K562 (cell line): Measurements from ENCODE around the gene RUNDC3A. TPM values are rescaled to one million over a fixed set of nuclear protein-coding genes. Genes with fewer than 3 reads are reported as not detected.
A peak's percentile ranks its signal among the peaks of the same experiment; 100 is the strongest.

Source experiments
- CXXC5 ChIP-seq: fragments of 250-450 bp; sonication (Bioruptor Pico); IDR thresholded peaks from 2 replicates; pipeline ENCODE4 v1.8.0; 2022; ENCODE audit warnings: inconsistent platforms, mild to moderate bottlenecking, moderate library complexity
- DIDO1 ChIP-seq: fragments of 450-650 bp; IDR thresholded peaks from 2 replicates; pipeline ENCODE4 v1.6.1; 2016; ENCODE audit warnings: low read depth, missing biosample characterization, missing genetic modification characterization
- E2F5 ChIP-seq: sonication (generic); formaldehyde crosslinking; IDR thresholded peaks from 2 replicates; pipeline ENCODE4 v1.8.0; 2022; ENCODE audit warnings: mild to moderate bottlenecking, missing genetic modification reagents
- ETS1 ChIP-seq: conservative IDR thresholded peaks from 2 replicates; pipeline ENCODE4 v1.6.1; 2011; ENCODE audit warnings: low read depth, mild to moderate bottlenecking, low read length; ENCODE audit not compliant: control insufficient read depth
- GMEB1 ChIP-seq: fragments of 250-450 bp; sonication (Bioruptor Pico); IDR thresholded peaks from 2 replicates; pipeline ENCODE4 v1.4.0; 2020; ENCODE audit warnings: mild to moderate bottlenecking
- GTF2B ChIP-seq: IDR thresholded peaks from 2 replicates; pipeline ENCODE4 v1.6.1; 2011; ENCODE audit not compliant: insufficient read length; ENCODE audit errors: extremely low read depth
- IRF2 ChIP-seq: sonication (generic); formaldehyde crosslinking; IDR thresholded peaks from 2 replicates; pipeline ENCODE4 v1.8.1; 2022; ENCODE audit warnings: mild to moderate bottlenecking, missing genetic modification reagents
- MTF1 ChIP-seq: fragments of 250-450 bp; sonication (Bioruptor Pico); IDR thresholded peaks from 2 replicates; pipeline ENCODE4 v1.9.0; 2021; ENCODE audit warnings: moderate library complexity, mild to moderate bottlenecking, inconsistent platforms, borderline replicate concordance
- PHF8 ChIP-seq: fragments of 200-600 bp; sonication (generic); IDR thresholded peaks from 2 replicates; pipeline ENCODE4 v1.6.1; 2012; ENCODE audit warnings: mixed run types, mild to moderate bottlenecking, inconsistent platforms, low read length, moderate library complexity, borderline replicate concordance
- RBFOX2 ChIP-seq: fragments of 200-400 bp; formaldehyde crosslinking; IDR thresholded peaks from 2 replicates; pipeline ENCODE4 v1.6.1; 2017; ENCODE audit warnings: low read depth, mild to moderate bottlenecking, low read length, moderate library complexity
- RBM22 ChIP-seq: fragments of 200-400 bp; formaldehyde crosslinking; IDR thresholded peaks from 2 replicates; pipeline ENCODE4 v1.6.1; 2018; ENCODE audit warnings: low read length, low read depth; ENCODE audit not compliant: poor library complexity, severe bottlenecking
- SMARCA5 ChIP-seq: fragments of 450-650 bp; IDR thresholded peaks from 2 replicates; pipeline ENCODE4 v1.6.1; 2016
- TCF7L2 ChIP-seq: fragments of 150-350 bp; IDR thresholded peaks from 2 replicates; pipeline ENCODE4 v1.6.1; 2016; ENCODE audit warnings: low read depth, mild to moderate bottlenecking, low read length, moderate library complexity
- WHSC1 ChIP-seq: IDR thresholded peaks from one replicate; pipeline ENCODE4 v1.6.1; 2012; ENCODE audit warnings: low read length, control low read depth, inconsistent platforms
- ZNF23 ChIP-seq: fragments of 250-450 bp; sonication (Bioruptor Pico); IDR thresholded peaks from 2 replicates; pipeline ENCODE4 v1.4.0; 2020; ENCODE audit warnings: mild to moderate bottlenecking
- ZNF395 ChIP-seq: fragments of 200-800 bp; sonication (Bioruptor generic); IDR thresholded peaks from 2 replicates; pipeline ENCODE4 v1.6.1; 2017; ENCODE audit warnings: missing genetic modification characterization, missing compliant biosample characterization
- ZNF592 ChIP-seq: fragments of 450-650 bp; IDR thresholded peaks from 2 replicates; pipeline ENCODE4 v1.6.1; 2017; ENCODE audit warnings: antibody characterized with exemption, mild to moderate bottlenecking
- ZNF778 ChIP-seq: fragments of 450-650 bp; formaldehyde crosslinking; IDR thresholded peaks from 2 replicates; pipeline ENCODE4 v1.4.0; 2020; ENCODE audit warnings: mild to moderate bottlenecking, moderate library complexity
- polyA plus RNA-seq, 8 experiments: library from polyadenylated mRNA; depleted of rRNA in 4 of 8; stranded (reverse) in 5 of 8; unstranded in 3 of 8; fragments of >200 nt; fragmentation: Nextera tagmentation in 2 of 8; fragmentation: Illumina TruSeq in 1 of 8; extraction: Ambion mirVana in 2 of 8; extraction: Trizol in 1 of 8; gene quantifications; 2 replicates each; pipeline versions ENCODE4 v1.2.1 to v1.2.3, GENCODE V29; 2011 to 2014; ENCODE audit warnings: inconsistent platforms in 1 of 8, missing spikeins in 1 of 8
- total RNA-seq, 7 experiments: library from RNA; depleted of rRNA in 6 of 7; stranded (reverse); fragments of >200 nt in 6 of 7; fragmentation: Illumina TruSeq in 2 of 7; extraction: Trizol in 2 of 7; gene quantifications; 2 replicates each; pipeline versions ENCODE4 v1.2.1 to v1.2.3, GENCODE V29; 2011 to 2021; ENCODE audit warnings: low replicate concordance in 1 of 7

Gene RUNDC3A
- total and polyA plus RNA-seq, 9 of the 15 experiments (the other 6 are each of a cell fraction or from before 2014, with no cell fraction given), result not detected

GRCh38 chr17:44363613-44364159 lies 55.3 kb downstream of the RUNDC3A start, which contains the start of gene FAM171A2 (continued):
- no peak for TF ChIP-seq E2F5 (CRISPR knock-in tag)
- TF ChIP-seq IRF2, result no peak
- TF ChIP-seq ZNF395 (CRISPR knock-in tag), result 0 out of 2 replicates have a peak, but pooled peaks have one; percentile 27
- TF ChIP-seq PHF8, result peak; percentile 68; the same call in 1 of the 2 replicates
- TF ChIP-seq CXXC5, result peak; percentile 87
- TF ChIP-seq ZNF23 (CRISPR knock-in tag), result no peak
- TF ChIP-seq RBM22, result no peak
- TF ChIP-seq ZNF592, result no peak; the same call in 1 of the 2 replicates
- TF ChIP-seq ETS1, result peak; percentile 67
- TF ChIP-seq SMARCA5, result no peak
- no peak for TF ChIP-seq GTF2B
- no peak for TF ChIP-seq DIDO1 (tag)
- no peak for TF ChIP-seq ZNF778 (CRISPR knock-in tag)
- peak; percentile 68 for TF ChIP-seq RBFOX2
- TF ChIP-seq MTF1 (CRISPR knock-in tag), result no peak
- TF ChIP-seq WHSC1, result no peak
- no peak for TF ChIP-seq TCF7L2
- TF ChIP-seq GMEB1 (CRISPR knock-in tag), result 0 out of 2 replicates have a peak, but pooled peaks have one; percentile 38
